RCC 7860 (cell line): ENCODE data around the gene ADCYAP1R1.
"Not testable (repeated sequence)": the region's sequence is repeated elsewhere in the genome, so short reads cannot be mapped to it uniquely, and the experiment has no call there.

ENCODE experiments used
- DNase-seq: peaks from one replicate; pipeline ENCODE4 v3.0.0-alpha.2; 2015; ENCODE audit warnings: low spot score
- FAIRE-seq: peaks from 2 replicates; lab custom pipeline; 2012; peaks lifted over from hg19 to GRCh38; lab: Jason Lieb, UNC

The ADCYAP1R1 gene

DNA sequence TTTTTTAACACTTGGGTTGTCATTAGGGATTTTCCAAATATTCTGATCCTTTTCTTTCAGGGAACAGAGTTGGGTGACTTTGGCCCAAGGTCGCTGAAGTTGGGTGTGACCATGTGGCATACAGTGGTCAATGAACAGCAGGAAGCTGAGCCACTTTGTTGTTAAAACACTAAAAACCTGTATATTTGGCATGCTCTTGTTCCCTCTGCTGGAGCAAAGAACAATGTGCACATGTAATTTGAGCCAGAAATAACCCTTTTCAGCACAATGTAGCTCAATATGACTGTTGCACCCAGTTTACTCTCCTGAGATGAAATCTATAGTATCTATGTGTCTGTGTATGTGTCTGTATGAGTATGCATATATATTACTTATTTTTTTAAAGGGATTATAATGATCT is 74.9 kb downstream of the ADCYAP1R1 start:
- DNase-seq: no peak
- FAIRE-seq: no peak

GRCh38 chr7:31129067-31129466 is 77.0 kb downstream of the ADCYAP1R1 start:
- DNase-seq: no peak
- no peak for FAIRE-seq

GRCh38 chr7:31133497-31133896 is 81.4 kb downstream of the ADCYAP1R1 start:
- DNase-seq (no peak), FAIRE-seq (no peak)

- FAIRE-seq (peak; percentile 55), DNase-seq (peak; percentile 46)
These were observed 82.4 kb downstream of the ADCYAP1R1 start for GRCh38 chr7:31134246-31135188.

GRCh38 chr7:31137234-31137633 is 85.1 kb downstream of the ADCYAP1R1 start:
- DNase-seq (no peak), FAIRE-seq (no peak)

DNA sequence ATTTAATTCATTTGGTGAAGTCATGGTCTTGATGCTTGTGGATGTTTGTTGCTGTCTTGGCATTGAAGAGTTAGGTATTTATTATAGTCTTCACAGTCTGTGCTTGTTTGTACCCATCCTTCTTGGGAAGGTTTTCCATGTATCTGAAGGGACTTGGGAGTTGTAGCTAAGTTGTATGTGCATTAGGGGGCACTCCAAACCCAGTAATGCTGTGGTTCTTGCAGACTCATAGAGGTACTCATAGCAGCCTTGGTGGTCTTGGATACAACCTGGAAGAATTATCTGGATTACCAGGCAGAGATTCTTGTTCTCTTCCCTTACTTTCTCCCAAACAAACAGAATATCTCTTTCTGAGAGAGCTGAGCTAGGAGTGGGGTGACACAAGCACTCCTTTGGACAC is 93.2 kb downstream of the ADCYAP1R1 start:
- DNase-seq: no peak

GRCh38 chr7:31146030-31146429 is 93.9 kb downstream of the ADCYAP1R1 start:
- no peak for FAIRE-seq
- DNase-seq: no peak

More for the DNA sequence above, 93.2 kb downstream of the ADCYAP1R1 start:
- no peak for FAIRE-seq

DNA sequence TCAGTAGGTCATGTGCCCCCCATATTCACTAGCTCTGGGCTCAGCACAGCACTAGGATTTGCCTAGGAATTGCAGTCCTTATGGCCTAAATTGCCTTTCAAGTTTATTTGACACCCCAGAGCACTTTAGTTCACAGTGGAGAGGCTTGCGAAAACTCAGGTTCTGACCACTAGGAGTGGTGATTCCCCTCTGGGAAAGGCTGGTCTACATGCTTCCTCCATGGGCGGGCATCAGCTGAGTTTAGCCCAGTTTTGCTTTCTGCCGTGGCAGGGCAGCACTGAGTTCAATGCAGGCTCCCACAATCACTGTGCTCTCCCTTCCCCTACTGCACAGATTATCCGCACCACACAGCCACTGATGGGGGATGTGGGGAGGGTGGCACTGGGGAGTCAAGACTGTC is 94.4 kb downstream of the ADCYAP1R1 start:
- DNase-seq: no peak
- no peak for FAIRE-seq

- FAIRE-seq (no peak), DNase-seq (no peak)
These were observed 99.7 kb downstream of the ADCYAP1R1 start for GRCh38 chr7:31151849-31152248.

DNA sequence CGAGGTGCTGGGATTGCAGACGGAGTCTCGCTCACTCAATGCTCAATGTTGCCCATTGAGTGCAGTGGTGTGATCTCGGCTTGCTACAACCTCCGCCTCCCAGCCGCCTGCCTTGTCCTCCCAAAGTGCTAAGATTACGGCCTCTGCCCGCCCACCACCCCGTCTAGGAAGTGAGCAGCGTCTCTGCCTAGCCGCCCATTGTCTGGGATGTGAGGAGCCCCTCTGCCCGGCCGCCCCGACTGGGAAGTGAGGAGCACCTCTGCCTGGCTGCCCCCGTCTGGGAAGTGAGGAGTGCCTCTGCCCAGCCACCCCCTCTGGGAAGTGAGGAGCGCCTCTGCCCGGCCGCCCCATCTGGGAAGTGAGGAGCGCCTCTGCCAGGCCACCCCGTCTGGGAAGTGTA is 101.2 kb downstream of the ADCYAP1R1 start:
- not testable (repeated sequence) for FAIRE-seq, DNase-seq

DNA sequence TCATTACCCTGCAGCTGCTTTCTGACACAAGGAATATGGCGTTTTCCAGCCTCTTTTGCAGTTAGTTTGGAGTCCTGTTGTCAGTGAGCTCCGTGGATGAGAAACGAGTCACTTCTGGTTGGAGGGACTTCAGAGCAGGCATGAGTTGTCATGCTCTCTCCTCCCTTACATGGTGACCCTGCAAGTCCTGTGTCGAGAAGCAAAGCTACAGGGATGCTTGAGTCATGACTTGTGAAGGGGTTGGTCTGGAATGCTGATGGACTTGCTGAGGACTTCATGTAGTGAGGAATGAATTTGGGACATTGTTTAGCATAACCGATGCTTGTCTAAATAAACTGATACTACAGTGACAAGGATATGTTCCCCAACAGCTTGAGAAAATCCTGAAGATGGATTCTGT is 108.8 kb downstream of the ADCYAP1R1 start:
- FAIRE-seq (no peak), DNase-seq (no peak)
